Ammon's horn (tissue), 1 donor: ENCODE data around the gene ORC3.

Experiments
- DNase-seq: peaks from one replicate; pipeline ENCODE4 v3.0.0-alpha.2; 2016; ENCODE audit warnings: low spot score

The ORC3 gene

DNA sequence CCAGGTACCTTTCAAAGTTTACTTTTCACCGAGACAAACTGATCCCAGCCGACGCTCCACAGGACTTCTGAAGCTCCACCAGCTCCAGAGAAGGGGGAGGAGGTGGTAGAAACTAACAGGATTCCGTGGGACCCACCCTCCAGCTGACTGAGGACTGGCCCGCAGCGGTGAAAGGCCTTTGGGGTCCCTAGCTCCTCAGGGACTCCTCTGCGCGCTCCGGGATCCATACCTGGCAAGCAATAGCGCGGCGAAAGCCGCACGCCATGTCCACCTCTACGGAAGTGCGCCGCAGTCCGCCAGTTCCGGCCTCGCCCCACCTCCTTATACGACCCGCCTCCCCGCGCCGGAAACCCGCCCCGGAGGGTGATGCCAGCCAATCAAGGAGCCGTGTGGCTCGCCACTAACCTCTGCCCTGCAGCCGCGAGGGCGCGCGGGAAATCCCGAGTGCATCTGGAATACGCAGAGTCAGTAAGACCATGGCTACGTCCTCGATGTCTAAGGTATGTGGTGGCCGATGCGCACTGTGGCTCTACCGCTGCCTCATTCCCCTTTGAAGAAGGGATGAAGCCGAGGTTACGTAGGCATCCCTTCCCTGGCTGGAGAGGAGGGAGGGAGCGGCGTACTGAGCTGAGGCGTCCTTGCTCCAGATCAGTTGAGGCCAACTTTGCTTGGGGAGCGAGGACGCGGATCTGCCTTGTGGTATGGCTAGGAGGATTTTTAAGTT, at the start of gene ORC3, which contains the start of gene RARS2:
TSS of gene ORC3 (plus strand) at position 443 of the 724 bp plus-strand sequence. CDS start at position 477, 34 bp downstream.
TSS of gene RARS2 (minus strand) at position 295 of the 724 bp plus-strand sequence. CDS start at position 265, 30 bp downstream.
- DNase-seq, result peak; percentile 98

DNA sequence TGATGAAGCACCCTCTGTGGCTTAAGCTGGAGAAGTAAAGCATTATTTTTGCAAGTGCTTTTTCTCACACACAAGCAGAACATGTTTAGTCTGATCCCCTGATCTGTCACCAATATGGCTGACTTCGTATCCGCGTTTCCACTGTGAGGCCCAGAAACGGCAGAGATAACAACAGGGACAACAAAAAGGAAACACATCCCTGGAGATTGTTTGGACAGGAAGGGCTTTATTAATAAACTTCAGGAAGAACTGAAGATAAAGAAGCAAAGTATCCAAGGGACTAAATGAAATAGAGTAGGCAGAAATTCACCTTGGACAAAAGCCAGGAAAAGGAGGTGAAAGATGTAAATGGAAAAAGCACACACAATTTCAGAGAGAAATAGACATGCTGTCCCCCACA, 49.4 kb upstream of the ORC3 start:
- DNase-seq, result peak; percentile 8

DNA sequence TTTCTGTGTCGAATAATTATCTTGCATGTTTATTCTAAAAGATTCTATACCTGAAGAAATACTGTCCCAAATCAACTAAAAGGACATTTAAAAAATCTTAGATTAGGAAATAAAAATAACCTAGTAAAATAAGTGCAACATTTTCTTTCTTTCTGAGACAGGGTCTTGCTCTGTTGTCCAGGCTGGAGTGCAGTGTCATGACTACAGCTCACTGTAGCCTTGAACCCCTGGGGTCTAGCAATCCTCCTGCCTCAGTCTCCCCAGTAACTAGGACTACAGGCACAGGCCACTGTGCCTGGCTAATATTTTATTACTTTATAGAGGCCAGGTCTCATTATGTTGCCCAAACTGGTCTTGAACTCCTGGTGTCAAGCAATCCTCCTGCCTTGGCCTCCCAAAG, 48.9 kb upstream of the ORC3 start:
- DNase-seq, result no peak

DNA sequence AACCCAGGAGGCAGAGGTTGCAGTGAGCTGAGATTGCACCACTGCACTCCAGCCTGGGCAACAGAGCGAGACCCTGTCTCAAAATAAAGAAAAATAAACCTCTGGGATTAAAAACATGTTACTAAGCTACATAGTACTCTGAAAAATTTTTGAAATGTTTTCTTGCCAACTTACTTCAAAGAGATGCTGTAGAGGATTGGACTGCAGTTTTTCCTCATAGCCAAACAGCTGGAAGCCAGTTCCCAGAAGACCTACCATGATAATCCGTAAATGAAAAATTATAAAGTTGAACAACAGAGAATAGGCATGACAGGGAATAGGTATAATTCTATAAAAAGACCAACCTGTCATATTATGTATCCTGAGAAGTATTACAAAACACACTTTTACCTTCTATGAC, 48.2 kb upstream of the ORC3 start:
- DNase-seq, result no peak

DNA sequence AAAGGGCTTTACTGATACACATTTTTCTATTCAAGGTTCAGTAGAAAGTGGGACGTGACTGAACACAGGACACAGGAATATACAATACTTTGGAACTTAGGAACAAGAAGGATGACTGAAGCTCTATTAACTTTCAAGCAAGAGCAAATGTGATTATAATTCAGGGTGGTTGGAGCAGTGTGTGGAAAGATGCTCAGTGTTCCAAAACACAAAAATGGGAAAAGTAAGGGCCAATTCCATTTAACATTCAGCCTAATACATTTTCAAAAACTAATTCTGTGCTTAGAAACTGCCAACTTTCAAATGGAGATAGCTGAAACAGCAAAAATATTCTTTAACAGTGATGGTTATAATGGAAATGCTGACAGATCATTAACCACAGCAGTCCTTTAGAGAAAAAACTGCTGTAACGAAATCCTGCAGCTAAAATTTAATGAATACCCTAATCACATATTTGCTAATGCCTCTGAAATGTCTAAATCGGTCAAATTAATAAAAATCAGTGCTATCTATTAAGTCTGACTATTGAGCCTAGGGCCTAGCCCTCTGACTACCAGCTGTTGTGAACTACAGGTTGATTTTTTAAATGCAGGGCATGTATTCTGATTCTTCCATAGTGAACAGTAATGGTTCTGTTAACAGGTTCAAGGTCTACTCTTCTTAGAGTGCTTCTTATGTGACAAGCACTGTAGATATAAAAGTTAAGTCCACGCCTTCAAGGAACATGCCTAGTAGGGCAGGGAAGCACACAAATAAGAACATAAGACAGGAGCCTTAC, 46.0 kb upstream of the ORC3 start:
- DNase-seq, result no peak

DNA sequence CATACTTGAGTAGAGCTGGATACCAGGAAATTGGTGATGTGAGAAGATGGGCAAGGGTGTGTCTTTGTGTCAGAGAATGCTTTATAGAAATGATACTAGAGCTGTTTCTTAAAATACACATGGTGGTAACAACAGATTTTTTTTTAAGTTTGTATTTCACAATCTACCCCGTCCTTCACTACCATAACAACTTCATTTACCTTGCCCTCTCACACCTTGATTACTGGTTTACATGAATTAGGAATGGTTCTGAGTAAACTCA, 45.5 kb upstream of the ORC3 start:
- no peak for DNase-seq

DNA sequence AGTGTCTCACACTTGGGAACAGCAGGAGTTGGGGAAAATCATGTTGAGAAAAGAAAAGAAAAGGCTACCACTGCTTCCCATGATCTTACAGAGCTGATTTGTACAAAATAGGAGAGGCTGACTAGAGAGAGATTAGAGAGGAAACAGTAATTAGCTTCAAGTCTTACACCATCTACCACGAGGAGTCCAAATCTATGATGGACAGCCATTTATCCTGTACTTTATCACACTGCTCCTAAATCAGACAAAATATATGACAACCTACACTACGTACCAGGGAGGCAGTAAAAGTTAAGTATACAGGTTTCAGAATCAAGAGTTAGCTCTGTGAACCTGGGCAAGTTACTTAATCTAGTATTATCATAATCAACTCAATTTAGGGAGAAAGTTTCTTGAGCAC, 38.1 kb upstream of the ORC3 start:
- DNase-seq, result no peak

DNA sequence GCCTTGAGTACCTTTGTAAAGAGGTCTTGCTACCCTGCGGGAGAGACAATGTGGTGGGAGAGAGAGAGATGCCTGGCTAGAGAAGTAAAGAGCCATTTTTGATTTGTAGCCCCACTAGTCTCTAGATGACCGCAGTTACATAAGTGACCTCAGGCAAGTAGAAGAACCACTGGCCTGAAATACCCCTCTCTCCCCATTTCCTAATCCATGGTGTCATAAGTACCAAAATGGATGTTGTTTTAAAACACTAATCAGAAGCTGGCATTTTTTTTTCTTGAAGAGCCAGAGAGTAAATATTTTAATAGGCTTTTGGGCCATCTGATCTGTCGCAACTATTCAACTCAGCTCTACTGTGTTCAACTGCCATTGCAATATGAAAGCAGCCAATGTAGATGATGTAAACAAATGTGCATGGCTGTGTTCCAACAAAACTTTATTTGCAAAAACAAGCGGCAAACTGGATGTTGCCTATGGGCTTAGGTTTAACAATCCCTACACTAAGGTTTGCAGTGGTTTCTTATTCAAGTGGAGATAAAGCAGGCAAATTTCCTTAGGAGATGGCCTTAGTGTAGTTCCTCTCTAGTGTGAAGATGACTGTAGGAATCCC, 36.7 kb upstream of the ORC3 start:
- DNase-seq, result no peak

DNA sequence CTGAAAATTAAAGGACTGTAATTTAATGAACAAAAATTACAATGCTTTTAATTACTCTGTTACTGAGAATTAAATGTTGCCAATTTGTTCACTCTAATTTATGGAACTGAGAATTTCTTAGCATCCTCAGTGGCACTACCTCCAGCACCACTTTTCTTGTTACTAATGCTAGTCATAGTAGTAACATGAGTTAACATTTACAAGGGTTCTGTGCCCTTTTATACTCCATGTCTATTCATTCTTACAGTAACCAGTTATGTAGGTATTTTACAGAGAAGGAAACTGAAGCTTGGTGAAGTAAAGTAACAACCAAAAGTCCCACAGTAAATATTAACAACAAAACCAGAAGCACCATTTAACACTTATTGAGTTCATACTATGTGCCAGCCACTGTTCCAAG, 34.4 kb upstream of the ORC3 start:
- DNase-seq, result no peak

DNA sequence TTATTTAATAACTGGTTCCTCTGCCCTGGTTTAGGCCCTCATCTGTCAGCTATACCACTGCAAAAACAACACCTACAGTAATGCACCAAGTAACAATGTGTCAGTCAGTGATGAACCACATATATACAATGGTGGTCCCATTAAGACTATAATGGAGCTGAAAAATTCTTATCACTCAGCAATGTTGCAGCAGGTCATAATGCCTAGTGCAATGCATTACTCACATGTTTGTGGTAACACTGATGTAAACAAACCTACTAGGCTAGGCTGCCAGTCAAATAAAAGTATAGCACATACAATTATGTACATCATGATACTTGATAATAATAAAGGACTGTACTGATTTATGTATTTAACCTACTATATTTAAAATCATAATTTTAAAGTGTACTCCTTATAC, 31.5 kb upstream of the ORC3 start:
- DNase-seq, result no peak

DNA sequence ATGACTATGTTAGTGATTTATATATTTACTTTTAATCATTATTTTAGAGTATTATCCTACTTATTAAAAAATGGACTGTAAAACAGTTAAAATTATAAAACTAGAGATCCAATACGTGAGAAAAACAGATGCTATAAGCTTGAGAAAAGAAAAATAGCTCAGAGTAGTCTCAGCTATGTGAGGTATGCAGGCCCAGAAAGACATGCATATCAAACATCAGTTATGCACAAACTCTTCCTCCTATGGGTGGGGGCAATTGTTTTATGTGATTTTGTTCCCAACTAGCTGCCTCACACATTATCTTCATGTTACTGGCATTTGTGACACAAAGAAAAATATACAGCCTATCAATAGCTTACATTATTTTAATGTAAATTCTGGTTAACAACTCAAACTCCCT, 28.9 kb upstream of the ORC3 start:
- DNase-seq, result no peak

DNA sequence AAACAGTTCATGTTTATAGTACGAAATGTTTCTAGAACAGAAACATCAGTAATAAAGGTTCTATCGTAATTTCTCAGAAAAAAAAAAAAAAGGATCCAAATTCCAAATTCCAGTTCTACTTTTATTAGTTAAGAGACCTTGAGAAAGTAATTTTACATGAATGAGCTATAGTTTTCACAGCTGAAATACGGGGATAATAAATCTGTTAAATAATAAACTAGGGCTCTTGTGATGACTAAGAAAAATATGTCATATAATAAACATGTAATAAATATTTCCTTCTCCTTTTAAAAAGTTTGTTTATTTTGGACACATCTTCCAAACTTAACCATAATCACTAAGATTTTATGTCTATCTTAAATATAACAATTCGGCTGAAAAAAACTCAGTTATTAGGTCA, 17.9 kb upstream of the ORC3 start:
- DNase-seq, result no peak

DNA sequence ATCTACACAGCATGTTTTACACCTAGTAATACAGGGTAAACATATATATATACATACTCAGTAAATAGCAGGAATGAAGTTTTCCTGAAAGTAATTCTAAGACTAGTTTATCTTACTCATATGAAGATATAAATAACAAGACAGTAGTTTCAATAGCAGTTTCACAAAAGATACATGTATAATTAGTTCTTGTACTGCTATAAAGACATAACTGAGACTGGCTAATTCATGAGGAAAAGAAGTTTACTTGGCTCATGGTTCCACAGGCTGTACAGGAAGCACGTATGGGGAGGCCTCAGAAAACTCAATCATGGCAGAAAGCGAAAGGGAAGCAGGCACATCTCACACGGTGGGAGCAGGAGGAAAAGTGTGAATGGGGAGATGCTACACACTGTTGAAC, 17.1 kb upstream of the ORC3 start:
- no peak for DNase-seq

DNA sequence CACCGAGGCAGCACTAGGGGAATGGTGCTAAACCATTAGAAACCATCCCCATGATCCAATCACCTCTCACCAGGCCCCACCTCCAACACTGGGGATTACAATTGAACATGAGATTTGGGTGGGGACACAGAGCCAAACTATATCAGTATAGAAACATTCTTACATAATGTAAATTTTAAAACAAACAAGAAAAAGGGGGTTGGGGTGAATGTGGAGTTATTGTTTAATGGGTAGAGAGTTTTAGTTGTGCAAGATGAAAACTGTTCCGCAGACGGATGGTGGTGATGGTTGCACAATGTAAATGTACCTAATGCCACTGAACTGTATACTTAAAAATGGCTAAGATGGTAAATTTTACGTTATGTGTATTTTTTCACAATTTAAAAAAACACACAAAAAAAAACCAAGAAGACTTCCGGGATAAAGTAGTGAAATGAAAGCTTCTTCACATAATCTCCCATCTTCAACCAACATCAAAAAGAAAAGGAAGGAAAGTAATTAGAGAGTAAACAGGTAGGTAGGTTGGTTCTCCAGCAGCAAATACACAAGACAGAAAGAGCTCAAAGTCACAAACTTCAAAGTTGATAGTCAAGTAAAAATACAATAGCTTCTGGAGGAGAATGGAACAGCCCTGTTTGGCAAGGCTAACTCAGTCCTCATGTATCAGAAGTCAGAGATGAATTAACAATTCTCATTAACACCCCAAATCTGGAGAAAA, 16.5 kb upstream of the ORC3 start:
- DNase-seq, result no peak

DNA sequence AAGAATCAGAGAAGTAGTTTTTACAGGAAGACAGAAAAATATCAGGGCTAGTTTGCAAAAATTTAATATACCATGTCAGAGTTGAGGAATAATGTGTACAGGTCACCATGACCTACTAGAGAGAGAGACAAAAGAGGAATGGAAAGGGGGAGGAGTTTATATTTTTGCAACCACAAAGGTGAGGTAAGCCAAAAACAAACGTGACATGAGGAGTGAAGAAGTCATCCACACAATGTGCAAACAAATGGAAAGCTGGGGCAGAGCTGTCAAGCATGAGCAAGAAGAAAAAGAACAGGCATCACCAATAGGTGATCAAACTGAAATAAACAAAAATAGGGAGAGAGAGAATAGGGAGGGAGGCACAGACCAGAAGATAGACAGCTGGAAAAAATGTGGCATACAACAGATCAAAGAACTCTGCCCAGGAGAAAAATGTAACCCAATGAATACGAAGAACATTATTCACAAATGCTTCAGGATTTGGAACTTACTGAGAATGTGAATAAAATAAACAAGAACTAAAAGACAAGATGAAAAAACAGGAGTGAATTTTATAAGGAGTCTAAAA, 15.6 kb upstream of the ORC3 start:
- DNase-seq, result no peak

DNA sequence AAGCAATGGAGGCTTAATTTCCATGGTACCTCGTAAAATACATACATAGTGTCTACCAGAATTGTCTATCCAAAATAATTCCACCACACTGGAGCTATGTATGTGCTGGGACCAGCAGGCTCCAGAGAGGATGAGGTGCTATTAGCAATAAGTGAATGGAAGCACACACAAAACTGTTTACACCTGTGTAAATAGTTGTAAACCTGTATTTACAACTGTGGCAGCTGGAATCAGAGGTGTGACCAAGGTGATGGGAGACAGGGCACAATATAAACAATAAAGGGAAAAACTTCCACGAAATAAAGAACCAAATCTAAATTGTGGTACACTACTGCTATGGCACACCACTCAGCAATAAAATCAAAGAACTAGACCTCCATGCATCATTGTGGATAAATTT, 14.5 kb upstream of the ORC3 start:
- no peak for DNase-seq

DNA sequence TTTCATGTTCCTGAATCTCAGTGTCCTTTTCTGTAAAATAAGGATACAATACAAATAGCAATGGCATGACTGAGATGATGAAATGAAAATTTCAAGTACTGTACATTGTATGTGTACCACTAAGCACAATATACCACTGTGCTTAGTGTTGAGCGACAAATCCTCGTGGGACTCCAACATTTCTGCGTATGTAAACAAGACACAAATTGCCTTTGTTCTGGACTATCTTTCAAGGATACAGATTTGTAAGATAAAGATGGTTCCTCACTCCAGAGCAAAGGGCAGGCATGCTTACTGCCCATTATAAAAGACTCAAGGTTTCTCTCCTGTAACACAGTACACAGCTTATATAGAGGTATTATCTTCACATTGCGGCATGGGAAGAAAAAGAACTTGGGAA, 6.1 kb upstream of the ORC3 start:
- DNase-seq, result no peak

DNA sequence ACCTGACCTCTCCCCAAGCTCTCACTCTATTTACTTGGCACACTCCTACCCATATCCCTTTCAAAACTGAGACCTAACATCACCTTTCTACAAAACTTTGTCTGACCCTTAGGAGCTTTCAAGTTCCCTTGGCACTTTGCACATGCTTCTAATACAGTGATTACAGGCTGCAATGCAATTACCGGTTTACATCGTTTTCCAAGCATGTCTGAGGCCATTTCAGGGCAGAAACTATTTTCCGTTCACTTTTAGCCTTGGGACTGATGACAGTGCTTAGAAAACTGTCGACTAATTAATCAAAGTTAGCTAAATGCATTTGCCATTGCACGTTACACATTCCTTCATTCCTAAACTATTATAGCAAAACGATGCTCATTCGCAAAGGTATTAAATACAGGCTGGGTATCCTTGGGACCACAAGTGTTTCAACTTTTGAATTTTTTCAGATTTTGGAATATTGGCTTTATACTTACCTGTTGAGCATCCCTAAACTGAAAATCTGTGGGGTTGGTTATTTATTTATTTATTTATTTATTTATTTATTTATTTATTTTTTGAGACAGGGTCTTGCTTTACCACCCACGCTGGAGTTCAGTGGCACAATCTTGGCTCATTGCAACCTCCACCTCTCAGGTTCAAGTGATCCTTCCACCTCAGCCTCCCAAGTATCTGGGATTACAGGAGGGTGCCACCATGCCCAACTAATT, 3.4 kb upstream of the ORC3 start:
- DNase-seq, result no peak

DNA sequence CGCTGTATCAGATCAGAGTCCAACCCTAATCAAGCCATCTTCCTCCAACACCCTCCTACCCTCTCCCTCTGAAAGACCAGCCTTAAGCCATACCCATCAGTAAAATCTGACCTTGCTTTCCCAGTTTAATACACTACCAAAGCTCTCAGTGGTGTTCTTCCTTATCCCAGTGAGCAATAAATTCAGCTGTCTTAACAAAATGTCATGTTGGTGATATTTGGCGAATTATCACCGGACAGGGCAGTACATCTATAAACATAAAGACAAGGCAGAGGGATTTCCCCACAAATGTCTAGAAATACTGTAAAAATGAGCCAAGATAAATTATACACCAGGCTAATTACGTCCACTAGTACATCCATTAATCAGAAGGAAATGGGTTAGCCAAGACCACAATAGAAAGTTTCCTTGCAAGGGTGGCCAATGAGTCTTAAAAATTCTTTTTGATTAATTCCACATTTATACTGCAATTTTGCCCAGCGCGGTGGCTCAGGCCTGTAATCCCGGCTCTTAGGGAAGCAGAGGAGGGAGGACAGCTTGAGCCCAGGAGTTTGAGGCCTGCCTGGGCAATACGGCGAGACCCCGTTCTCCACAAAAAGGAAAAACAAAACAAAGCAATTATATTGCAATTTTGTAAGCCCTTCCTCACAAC, 1.1 kb upstream of the ORC3 start:
- no peak for DNase-seq

DNA sequence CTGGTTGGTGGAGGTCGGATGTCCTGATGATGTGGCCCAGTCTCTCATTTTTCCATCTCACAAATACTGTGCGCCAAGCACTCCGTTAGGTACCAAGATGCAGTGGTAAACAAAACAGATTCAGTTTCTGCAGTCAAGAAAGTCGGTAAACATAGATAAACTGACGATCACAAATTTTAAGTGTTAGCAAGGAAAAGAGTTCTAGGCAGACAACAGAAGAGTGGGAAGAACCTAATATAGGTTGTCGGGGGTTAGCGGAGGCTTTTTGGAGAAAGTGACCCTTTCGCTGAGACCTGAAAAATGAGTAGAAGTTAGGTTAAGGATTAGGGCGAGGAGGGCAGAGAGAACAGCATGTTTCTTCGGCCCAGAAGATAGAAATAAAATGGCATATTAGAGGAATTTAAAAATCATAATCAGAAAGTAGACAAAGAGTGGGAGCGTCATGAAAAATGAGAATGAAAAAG, 514 bp downstream of the ORC3 start:
- DNase-seq, result no peak

DNA sequence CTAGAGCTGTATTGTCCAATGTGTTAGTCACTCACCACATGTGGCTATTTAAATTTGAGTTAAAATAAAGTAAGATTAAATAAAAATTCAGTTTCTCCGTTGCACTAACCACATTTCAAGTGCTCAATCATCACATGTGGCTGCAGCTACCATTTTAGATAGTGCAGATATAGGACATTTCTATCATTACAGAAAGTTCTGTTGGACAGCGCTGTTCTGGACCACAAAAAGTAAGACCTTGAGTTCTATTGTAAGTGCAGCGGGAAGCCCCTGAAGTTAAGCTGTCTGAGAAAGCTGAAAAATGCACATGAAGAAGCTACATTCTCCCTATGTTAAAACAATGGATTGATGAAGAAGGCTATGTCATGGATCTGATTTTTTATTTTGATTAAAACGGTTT, 1.1 kb downstream of the ORC3 start:
- DNase-seq, result no peak
